22Rv1 (cell line): ENCODE data around the gene SEMA4A.

ENCODE experiments used
- H3K27ac ChIP-seq: fragments of 450-650 bp; 2 replicates; pipeline ENCODE4 v1.5.1; 2017
- ZFX ChIP-seq: fragments of 450-650 bp; IDR thresholded peaks from 2 replicates; pipeline ENCODE4 v1.6.1; 2017; ENCODE audit warnings: antibody characterized with exemption, borderline replicate concordance
- TF ChIP-seq, protein P1 (sequence below): fragments of 450-650 bp; IDR thresholded peaks from 2 replicates; pipeline ENCODE4 v1.5.1; 2017; ENCODE audit warnings: mild to moderate bottlenecking

The SEMA4A gene

GRCh38 chr1:156160743-156161171 is 7.4 kb downstream of the SEMA4A start:
- no peak overlapping the region for H3K27ac ChIP-seq
- no peak for TF ChIP-seq ZFX
- TF ChIP-seq, protein P1, sequence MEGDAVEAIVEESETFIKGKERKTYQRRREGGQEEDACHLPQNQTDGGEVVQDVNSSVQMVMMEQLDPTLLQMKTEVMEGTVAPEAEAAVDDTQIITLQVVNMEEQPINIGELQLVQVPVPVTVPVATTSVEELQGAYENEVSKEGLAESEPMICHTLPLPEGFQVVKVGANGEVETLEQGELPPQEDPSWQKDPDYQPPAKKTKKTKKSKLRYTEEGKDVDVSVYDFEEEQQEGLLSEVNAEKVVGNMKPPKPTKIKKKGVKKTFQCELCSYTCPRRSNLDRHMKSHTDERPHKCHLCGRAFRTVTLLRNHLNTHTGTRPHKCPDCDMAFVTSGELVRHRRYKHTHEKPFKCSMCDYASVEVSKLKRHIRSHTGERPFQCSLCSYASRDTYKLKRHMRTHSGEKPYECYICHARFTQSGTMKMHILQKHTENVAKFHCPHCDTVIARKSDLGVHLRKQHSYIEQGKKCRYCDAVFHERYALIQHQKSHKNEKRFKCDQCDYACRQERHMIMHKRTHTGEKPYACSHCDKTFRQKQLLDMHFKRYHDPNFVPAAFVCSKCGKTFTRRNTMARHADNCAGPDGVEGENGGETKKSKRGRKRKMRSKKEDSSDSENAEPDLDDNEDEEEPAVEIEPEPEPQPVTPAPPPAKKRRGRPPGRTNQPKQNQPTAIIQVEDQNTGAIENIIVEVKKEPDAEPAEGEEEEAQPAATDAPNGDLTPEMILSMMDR = no peak

GRCh38 chr1:156162430-156163037 is 9.1 kb downstream of the SEMA4A start:
- TF ChIP-seq, protein P1 = no peak
- no peak for TF ChIP-seq ZFX
- H3K27ac ChIP-seq = no peak overlapping the region

DNA sequence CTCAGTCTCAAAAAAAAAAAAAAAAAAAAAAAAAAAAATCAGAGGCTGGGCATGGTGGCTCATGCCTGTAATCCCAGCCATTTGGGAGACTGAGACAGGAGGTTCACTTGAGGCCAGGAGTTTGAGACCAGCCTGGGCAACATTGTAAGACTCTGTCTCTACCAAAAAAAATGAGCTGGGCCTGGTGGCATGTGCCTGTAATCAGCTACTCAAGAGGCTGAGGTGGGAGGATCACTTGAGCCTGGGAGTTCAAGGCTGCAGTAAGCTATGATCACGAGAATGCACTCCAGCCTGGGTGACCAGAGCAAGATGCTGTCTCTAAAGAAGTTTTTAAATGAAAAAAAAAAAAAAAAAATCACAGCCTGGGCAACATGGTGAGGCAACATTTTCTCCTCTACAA is 10.3 kb downstream of the SEMA4A start:
- H3K27ac ChIP-seq = no peak overlapping the region
- TF ChIP-seq, protein P1 = no peak
- no peak for TF ChIP-seq ZFX

GRCh38 chr1:156164125-156164831 is 10.9 kb downstream of the SEMA4A start:
- no peak for TF ChIP-seq ZFX
- TF ChIP-seq, protein P1 = no peak
- H3K27ac ChIP-seq = no peak overlapping the region

GRCh38 chr1:156165083-156165482 is 11.7 kb downstream of the SEMA4A start:
- TF ChIP-seq ZFX = no peak
- TF ChIP-seq, protein P1 = no peak
- no peak overlapping the region for H3K27ac ChIP-seq

DNA sequence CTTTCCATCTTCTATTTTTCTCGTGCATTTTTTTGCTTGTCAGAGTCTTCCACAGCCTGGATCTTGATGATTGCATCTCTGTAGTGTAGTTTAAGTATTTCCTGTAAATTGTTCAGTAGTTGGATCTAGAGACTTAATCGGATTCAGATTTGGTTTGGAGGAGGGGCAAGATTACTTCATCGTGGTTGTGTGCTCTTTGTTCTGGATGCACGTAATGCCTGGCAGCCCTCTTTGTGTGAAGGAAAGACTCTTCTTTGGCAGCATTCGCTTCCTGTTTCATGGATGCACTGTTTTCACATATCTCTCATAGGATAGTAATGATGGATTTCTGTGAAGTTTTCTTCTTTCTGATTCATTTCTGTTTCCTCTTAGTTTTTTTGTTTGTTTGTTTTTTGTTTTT is 14.2 kb downstream of the SEMA4A start:
- TF ChIP-seq, protein P1 = no peak
- no peak for TF ChIP-seq ZFX
- H3K27ac ChIP-seq = no peak overlapping the region
